Measurements from ENCODE around the gene ARHGAP40.

ARHGAP40 gene

GRCh38 chr20:38645351-38645750 lies 43.7 kb downstream of the ARHGAP40 start:
- Histone ChIP-seq H3K14ac (ENCODE audit: low read length in 2 of 2) (no peak overlapping the region), H3K18ac (ENCODE audit: low read depth in 1 of 2, low read length in 2 of 2) (no peak overlapping the region), H4K91ac (ENCODE audit: low read length) (no peak overlapping the region), H3K4ac (ENCODE audit: low read depth in 1 of 2, low read length in 2 of 2) (no peak overlapping the region), H2AFZ (ENCODE audit: low read depth, low read length) (no peak overlapping the region), H3K9me3 (ENCODE audit: control insufficient read depth, low read length) (no peaks in the 10 kb centered on the region), H2BK120ac (ENCODE audit: low read depth, low read length) (no peak overlapping the region), H3K79me1 (replicated peaks; ENCODE audit: low read length, poor library complexity, severe bottlenecking) (no peaks in the 10 kb centered on the region), H3K36me3 (ENCODE audit: control insufficient read depth in 1 of 2, insufficient read depth in 2 of 2, low read depth in 1 of 2, low read length in 2 of 2) (no peaks in the 10 kb centered on the region), H3K23ac (ENCODE audit: low read length in 2 of 2) (no peak overlapping the region), H2BK12ac (ENCODE audit: low read length in 2 of 2) (no peak overlapping the region), H3K9ac (ENCODE audit: low read length) (no peak overlapping the region), H2BK15ac (ENCODE audit: low read depth, poor library complexity, severe bottlenecking) (no peak overlapping the region), H3K4me2 (ENCODE audit: low read length, poor library complexity, severe bottlenecking) (no peak overlapping the region), H2AK5ac (ENCODE audit: low read length, severe bottlenecking) (no peak overlapping the region), H3K4me1 (ENCODE audit: control insufficient read depth, insufficient read depth, low read depth, low read length) (peaks cover 5% of the 10 kb centered on the region), H3K27me3 (ENCODE audit: control insufficient read depth in 1 of 2, insufficient read depth in 1 of 2, low read length in 2 of 2) (peaks cover 51 to 96% of the 10 kb centered on the region in 2 experiments), H4K8ac (ENCODE audit: low read length) (no peak overlapping the region), H3K27ac (ENCODE audit: low read length, poor library complexity, severe bottlenecking) (no peak overlapping the region), H3K4me3 (ENCODE audit: insufficient read depth in 1 of 2, low read depth in 1 of 2, low read length in 2 of 2) (no peak overlapping the region), H2BK5ac (ENCODE audit: low read depth, low read length, poor library complexity, severe bottlenecking) (no peak overlapping the region)
- WGBS: 79% methylated on average over 5 of the region's 5 CpGs
- no peak for DNase-seq

- Histone ChIP-seq H3K14ac (ENCODE audit: low read length in 2 of 2) (no peak overlapping the region), H3K9ac (ENCODE audit: low read length) (peak overlapping the region; percentile 56), H3K36me3 (ENCODE audit: control insufficient read depth in 1 of 2, insufficient read depth in 2 of 2, low read depth in 1 of 2, low read length in 2 of 2) (no peaks in the 10 kb centered on the region), H2BK120ac (ENCODE audit: low read depth, low read length) (no peak overlapping the region), H3K23ac (ENCODE audit: low read length in 2 of 2) (no peak overlapping the region), H2AK5ac (ENCODE audit: low read length, severe bottlenecking) (no peak overlapping the region), H2BK15ac (ENCODE audit: low read depth, poor library complexity, severe bottlenecking) (no peak overlapping the region), H3K27ac (ENCODE audit: low read length, poor library complexity, severe bottlenecking) (no peak overlapping the region), H4K8ac (ENCODE audit: low read length) (no peak overlapping the region), H2AFZ (ENCODE audit: low read depth, low read length) (no peak overlapping the region), H3K4me3 (ENCODE audit: insufficient read depth in 1 of 2, low read depth in 1 of 2, low read length in 2 of 2) (peak overlapping the region in 1 of 2 experiments; percentile 60), H3K4me2 (ENCODE audit: low read length, poor library complexity, severe bottlenecking) (peak overlapping the region; percentile 69), H4K91ac (ENCODE audit: low read length) (no peak overlapping the region), H3K27me3 (ENCODE audit: control insufficient read depth in 1 of 2, insufficient read depth in 1 of 2, low read length in 2 of 2) (peaks cover 55 to 97% of the 10 kb centered on the region in 2 experiments), H2BK5ac (ENCODE audit: low read depth, low read length, poor library complexity, severe bottlenecking) (no peak overlapping the region), H3K79me1 (replicated peaks; ENCODE audit: low read length, poor library complexity, severe bottlenecking) (no peaks in the 10 kb centered on the region), H3K9me3 (ENCODE audit: control insufficient read depth, low read length) (no peaks in the 10 kb centered on the region), H3K4me1 (ENCODE audit: control insufficient read depth, insufficient read depth, low read depth, low read length) (peaks cover 5% of the 10 kb centered on the region), H2BK12ac (ENCODE audit: low read length in 2 of 2) (no peak overlapping the region), H3K18ac (ENCODE audit: low read depth in 1 of 2, low read length in 2 of 2) (no peak overlapping the region), H3K4ac (ENCODE audit: low read depth in 1 of 2, low read length in 2 of 2) (no peak overlapping the region)
- 12% methylated on average over 48 of the region's 50 CpGs for WGBS
- DNase-seq: peak; percentile 66
Measured at GRCh38 chr20:38645980-38646858, 44.6 kb downstream of the ARHGAP40 start.

GRCh38 chr20:38649275-38649891 lies 47.8 kb downstream of the ARHGAP40 start:
- Histone ChIP-seq H3K4me1 (ENCODE audit: control insufficient read depth, insufficient read depth, low read depth, low read length) (peaks cover 8% of the 10 kb centered on the region), H2AFZ (ENCODE audit: low read depth, low read length) (no peak overlapping the region), H2BK120ac (ENCODE audit: low read depth, low read length) (no peak overlapping the region), H3K9me3 (ENCODE audit: control insufficient read depth, low read length) (no peaks in the 10 kb centered on the region), H3K14ac (ENCODE audit: low read length in 2 of 2) (no peak overlapping the region), H3K36me3 (ENCODE audit: control insufficient read depth in 1 of 2, insufficient read depth in 2 of 2, low read depth in 1 of 2, low read length in 2 of 2) (no peaks in the 10 kb centered on the region), H2BK5ac (ENCODE audit: low read depth, low read length, poor library complexity, severe bottlenecking) (no peak overlapping the region), H3K4me2 (ENCODE audit: low read length, poor library complexity, severe bottlenecking) (no peak overlapping the region), H2AK5ac (ENCODE audit: low read length, severe bottlenecking) (no peak overlapping the region), H3K4ac (ENCODE audit: low read depth in 1 of 2, low read length in 2 of 2) (no peak overlapping the region), H3K79me1 (replicated peaks; ENCODE audit: low read length, poor library complexity, severe bottlenecking) (no peaks in the 10 kb centered on the region), H3K9ac (ENCODE audit: low read length) (no peak overlapping the region), H4K8ac (ENCODE audit: low read length) (no peak overlapping the region), H3K4me3 (ENCODE audit: insufficient read depth in 1 of 2, low read depth in 1 of 2, low read length in 2 of 2) (no peak overlapping the region), H3K27me3 (ENCODE audit: control insufficient read depth in 1 of 2, insufficient read depth in 1 of 2, low read length in 2 of 2) (peaks cover 43 to 74% of the 10 kb centered on the region in 2 experiments), H2BK15ac (ENCODE audit: low read depth, poor library complexity, severe bottlenecking) (no peak overlapping the region), H3K18ac (ENCODE audit: low read depth in 1 of 2, low read length in 2 of 2) (no peak overlapping the region), H4K91ac (ENCODE audit: low read length) (no peak overlapping the region), H3K23ac (ENCODE audit: low read length in 2 of 2) (no peak overlapping the region), H2BK12ac (ENCODE audit: low read length in 2 of 2) (no peak overlapping the region), H3K27ac (ENCODE audit: low read length, poor library complexity, severe bottlenecking) (no peak overlapping the region)
- DNase-seq: peak; percentile 22
- 32% methylated on average over 10 of the region's 10 CpGs for WGBS

- peaks cover 39 to 74% of the 10 kb centered on the region in 2 experiments for H3K27me3 ChIP-seq (ENCODE audit: control insufficient read depth in 1 of 2, insufficient read depth in 1 of 2, low read length in 2 of 2)
- no peak overlapping the region for H4K91ac ChIP-seq (ENCODE audit: low read length)
- H3K9ac ChIP-seq (ENCODE audit: low read length): no peak overlapping the region
- H2AK5ac ChIP-seq (ENCODE audit: low read length, severe bottlenecking): no peak overlapping the region
- H3K14ac ChIP-seq (ENCODE audit: low read length in 2 of 2): no peak overlapping the region
- no peaks in the 10 kb centered on the region for H3K36me3 ChIP-seq (ENCODE audit: control insufficient read depth in 1 of 2, insufficient read depth in 2 of 2, low read depth in 1 of 2, low read length in 2 of 2)
- no peak overlapping the region for H3K4me3 ChIP-seq (ENCODE audit: insufficient read depth in 1 of 2, low read depth in 1 of 2, low read length in 2 of 2)
- peaks cover 8% of the 10 kb centered on the region for H3K4me1 ChIP-seq (ENCODE audit: control insufficient read depth, insufficient read depth, low read depth, low read length)
- no peak overlapping the region for H3K4ac ChIP-seq (ENCODE audit: low read depth in 1 of 2, low read length in 2 of 2)
- no peak overlapping the region for H2AFZ ChIP-seq (ENCODE audit: low read depth, low read length)
- WGBS: 39% methylated on average over 4 of the region's 4 CpGs
- H3K9me3 ChIP-seq (ENCODE audit: control insufficient read depth, low read length): no peaks in the 10 kb centered on the region
- H2BK120ac ChIP-seq (ENCODE audit: low read depth, low read length): no peak overlapping the region
- H4K8ac ChIP-seq (ENCODE audit: low read length): no peak overlapping the region
- DNase-seq: no peak
- H2BK12ac ChIP-seq (ENCODE audit: low read length in 2 of 2): no peak overlapping the region
- no peak overlapping the region for H3K18ac ChIP-seq (ENCODE audit: low read depth in 1 of 2, low read length in 2 of 2)
- H3K4me2 ChIP-seq (ENCODE audit: low read length, poor library complexity, severe bottlenecking): no peak overlapping the region
- H3K79me1 ChIP-seq (replicated peaks; ENCODE audit: low read length, poor library complexity, severe bottlenecking): no peaks in the 10 kb centered on the region
- H3K27ac ChIP-seq (ENCODE audit: low read length, poor library complexity, severe bottlenecking): no peak overlapping the region
- H3K23ac ChIP-seq (ENCODE audit: low read length in 2 of 2): no peak overlapping the region
- no peak overlapping the region for H2BK5ac ChIP-seq (ENCODE audit: low read depth, low read length, poor library complexity, severe bottlenecking)
- no peak overlapping the region for H2BK15ac ChIP-seq (ENCODE audit: low read depth, poor library complexity, severe bottlenecking)
Measured at GRCh38 chr20:38650010-38650409, 48.4 kb downstream of the ARHGAP40 start.
